BLaER1 treated with 17β-estradiol and CSF1 and Interleukin-3, amounts not matched to agents 10 nM and 100 nM (cell line): ENCODE measurements around the gene C15orf62.

Experiments
- H3K27ac ChIP-seq, 11 experiments: shearing (Covaris generic); formaldehyde crosslinking; 2 replicates each; pipeline ENCODE4 v1.8.1; 2022
- H3K27me3 ChIP-seq, 11 experiments: shearing (Covaris generic); formaldehyde crosslinking; 2 replicates each; pipeline ENCODE4 v1.8.1; 2022
- H3K36me3 ChIP-seq, 11 experiments: shearing (Covaris generic); formaldehyde crosslinking; 2 replicates each; pipeline ENCODE4 v1.8.1; 2022
- H3K4me1 ChIP-seq, 10 experiments: shearing (Covaris generic); formaldehyde crosslinking; 2 replicates each; pipeline ENCODE4 v1.8.1; 2022
- H3K4me2 ChIP-seq, 11 experiments: shearing (Covaris generic); formaldehyde crosslinking; 2 replicates each; pipeline ENCODE4 v1.8.1; 2022
- H3K4me3 ChIP-seq, 10 experiments: shearing (Covaris generic); formaldehyde crosslinking; 2 replicates each; pipeline ENCODE4 v1.8.1; 2022
- H3K9ac ChIP-seq, 11 experiments: shearing (Covaris generic); formaldehyde crosslinking; 2 replicates each; pipeline ENCODE4 v1.8.1; 2022
- H3K9me3 ChIP-seq, 11 experiments: shearing (Covaris generic); formaldehyde crosslinking; replicated peaks in 1 of 11; 2 replicates each; pipeline ENCODE4 v1.8.1; 2022
- H4K20me1 ChIP-seq, 11 experiments: shearing (Covaris generic); formaldehyde crosslinking; 2 replicates each; pipeline ENCODE4 v1.8.1; 2022
- Cebpa-rat ChIP-seq, 11 experiments: shearing (Covaris generic); IDR thresholded peaks; 2 replicates each; pipeline ENCODE4 v1.8.1; 2022

Gene C15orf62

GRCh38 chr15:40789999-40790398 is 20.2 kb downstream of the C15orf62 start:
- Histone ChIP-seq H3K4me3 (no peak overlapping the region), H3K4me1 (peaks cover 39 to 79% (median 57%) of the 10 kb centered on the region in 10 experiments)

GRCh38 chr15:40790718-40791117 is 20.9 kb downstream of the C15orf62 start:
- H3K27ac ChIP-seq: peak overlapping the region in 2 of 11 experiments; percentile 6 to 44; a peak in 2 of 22 replicates
- peaks cover 43 to 82% (median 63%) of the 10 kb centered on the region in 10 experiments for H3K4me1 ChIP-seq
- no peaks in the 10 kb centered on the region for H3K9me3 ChIP-seq
- peaks cover 4 to 37% (median 12%) of the 10 kb centered on the region in 11 experiments; a peak in 13 of 22 replicates for H3K36me3 ChIP-seq
- H3K27me3 ChIP-seq: no peaks in the 10 kb centered on the region
- no peak for TF ChIP-seq Cebpa-rat (IDR thresholded peaks at IDR 0.05)
- no peak overlapping the region for H3K4me3 ChIP-seq
- peaks cover 13 to 81% (median 41%) of the 10 kb centered on the region in 11 experiments; a peak in 19 of 22 replicates for H4K20me1 ChIP-seq
- H3K9ac ChIP-seq: no peak overlapping the region
- H3K4me2 ChIP-seq: no peak overlapping the region

More at GRCh38 chr15:40789999-40790398, 20.2 kb downstream of the C15orf62 start:
- H3K27ac ChIP-seq: peak overlapping the region in 2 of 11 experiments; percentile 56 to 57; a peak in 3 of 22 replicates
- no peaks in the 10 kb centered on the region for H3K9me3 ChIP-seq
- peaks cover 4 to 37% (median 12%) of the 10 kb centered on the region in 11 experiments; a peak in 13 of 22 replicates for H3K36me3 ChIP-seq
- no peak for TF ChIP-seq Cebpa-rat (IDR thresholded peaks at IDR 0.05)
- no peaks in the 10 kb centered on the region for H3K27me3 ChIP-seq
- H4K20me1 ChIP-seq: peaks cover 14 to 88% (median 49%) of the 10 kb centered on the region in 11 experiments; a peak in 19 of 22 replicates
- H3K9ac ChIP-seq: peak overlapping the region in 2 of 11 experiments; percentile 11 to 44; a peak in 2 of 22 replicates
- H3K4me2 ChIP-seq: peak overlapping the region in 10 of 11 experiments; percentile 46 to 92 (median 72); a peak in 16 of 22 replicates

- Histone ChIP-seq H3K4me2 (no peak overlapping the region), H3K27ac (no peak overlapping the region), H3K27me3 (no peaks in the 10 kb centered on the region), H3K4me3 (no peak overlapping the region), H3K4me1 (peaks cover 30 to 81% (median 59%) of the 10 kb centered on the region in 10 experiments), H3K9me3 (no peaks in the 10 kb centered on the region), H3K36me3 (peaks cover 4 to 37% (median 12%) of the 10 kb centered on the region in 11 experiments; a peak in 13 of 22 replicates), H4K20me1 (peaks cover 7 to 77% (median 32%) of the 10 kb centered on the region in 11 experiments; a peak in 17 of 22 replicates), H3K9ac (no peak overlapping the region)
- TF ChIP-seq Cebpa-rat (IDR thresholded peaks at IDR 0.05): no peak
Measured at GRCh38 chr15:40792394-40792793, 22.6 kb downstream of the C15orf62 start.

GRCh38 chr15:40793216-40793989 is 23.6 kb downstream of the C15orf62 start:
- H3K4me2 ChIP-seq: peak overlapping the region in 4 of 11 experiments; percentile 15 to 84 (median 56); a peak in 4 of 22 replicates
- peak overlapping the region in 2 of 11 experiments; percentile 2 to 13; a peak in 1 of 22 replicates for H3K27ac ChIP-seq
- no peaks in the 10 kb centered on the region for H3K27me3 ChIP-seq
- H3K9me3 ChIP-seq: no peaks in the 10 kb centered on the region
- H3K4me1 ChIP-seq: peaks cover 26 to 76% (median 51%) of the 10 kb centered on the region in 10 experiments
- H3K36me3 ChIP-seq: peaks cover 4 to 39% (median 16%) of the 10 kb centered on the region in 11 experiments; a peak in 14 of 22 replicates
- no peak for TF ChIP-seq Cebpa-rat (IDR thresholded peaks at IDR 0.05)
- no peak overlapping the region for H3K9ac ChIP-seq
- peaks cover 0 to 76% (median 24%) of the 10 kb centered on the region in 11 experiments; a peak in 15 of 22 replicates for H4K20me1 ChIP-seq
- H3K4me3 ChIP-seq: no peak overlapping the region

GRCh38 chr15:40796041-40796440 is 26.3 kb downstream of the C15orf62 start:
- Histone ChIP-seq H3K9ac (no peak overlapping the region), H3K4me2 (peak overlapping the region in 4 of 11 experiments; percentile 62 to 84 (median 74); a peak in 7 of 22 replicates), H3K4me1 (peaks cover 6 to 52% (median 34%) of the 10 kb centered on the region in 10 experiments; a peak in 18 of 20 replicates), H3K4me3 (no peak overlapping the region), H3K36me3 (peaks cover 4 to 40% (median 20%) of the 10 kb centered on the region in 11 experiments; a peak in 15 of 22 replicates), H3K27me3 (no peaks in the 10 kb centered on the region), H4K20me1 (peaks cover 0 to 61% (median 16%) of the 10 kb centered on the region in 11 experiments; a peak in 10 of 22 replicates), H3K27ac (peak overlapping the region in 2 of 11 experiments; percentile 41 to 54; a peak in 2 of 22 replicates), H3K9me3 (no peaks in the 10 kb centered on the region)
- TF ChIP-seq Cebpa-rat (IDR thresholded peaks at IDR 0.05): no peak

GRCh38 chr15:40796512-40796911 is 26.7 kb downstream of the C15orf62 start:
- Histone ChIP-seq H3K27ac (peak overlapping the region in 3 of 11 experiments; percentile 40 to 54 (median 41); a peak in 5 of 22 replicates), H3K4me2 (peak overlapping the region in 5 of 11 experiments; percentile 4 to 84 (median 66); a peak in 7 of 22 replicates), H3K9me3 (no peaks in the 10 kb centered on the region), H3K4me3 (no peak overlapping the region), H3K27me3 (no peaks in the 10 kb centered on the region), H3K36me3 (peaks cover under 1 to 38% (median 16%) of the 10 kb centered on the region in 11 experiments; a peak in 11 of 22 replicates), H4K20me1 (peaks cover 0 to 56% (median 14%) of the 10 kb centered on the region in 11 experiments; a peak in 10 of 22 replicates), H3K9ac (no peak overlapping the region), H3K4me1 (peaks cover 6 to 52% (median 34%) of the 10 kb centered on the region in 10 experiments; a peak in 18 of 20 replicates)
- TF ChIP-seq Cebpa-rat (IDR thresholded peaks at IDR 0.05): no peak

GRCh38 chr15:40799523-40799922 is 29.7 kb downstream of the C15orf62 start:
- no peak for TF ChIP-seq Cebpa-rat (IDR thresholded peaks at IDR 0.05)
- Histone ChIP-seq H4K20me1 (peaks cover 0 to 32% (median 6%) of the 10 kb centered on the region in 11 experiments; a peak in 9 of 22 replicates), H3K27ac (no peak overlapping the region), H3K4me1 (peaks cover 6 to 40% (median 29%) of the 10 kb centered on the region in 10 experiments; a peak in 18 of 20 replicates), H3K36me3 (peaks cover 4 to 49% (median 18%) of the 10 kb centered on the region in 11 experiments; a peak in 17 of 22 replicates), H3K4me3 (no peak overlapping the region), H3K9me3 (no peaks in the 10 kb centered on the region), H3K9ac (no peak overlapping the region), H3K27me3 (no peaks in the 10 kb centered on the region), H3K4me2 (no peak overlapping the region)

- H3K9me3 ChIP-seq: no peaks in the 10 kb centered on the region
- no peak for TF ChIP-seq Cebpa-rat (IDR thresholded peaks at IDR 0.05)
Measured at GRCh38 chr15:40803076-40803475, 33.3 kb downstream of the C15orf62 start.

More at GRCh38 chr15:40803076-40803475, 33.3 kb downstream of the C15orf62 start:
- no peak overlapping the region for H3K9ac ChIP-seq
- no peak overlapping the region for H3K27ac ChIP-seq
- peaks cover 0 to 15% (median 4%) of the 10 kb centered on the region in 11 experiments; a peak in 7 of 22 replicates for H4K20me1 ChIP-seq
- peaks cover 19 to 39% (median 25%) of the 10 kb centered on the region in 10 experiments for H3K4me1 ChIP-seq
- peaks cover 4 to 48% (median 18%) of the 10 kb centered on the region in 11 experiments; a peak in 17 of 22 replicates for H3K36me3 ChIP-seq
- H3K27me3 ChIP-seq: no peaks in the 10 kb centered on the region
- no peak overlapping the region for H3K4me2 ChIP-seq
- H3K4me3 ChIP-seq: no peak overlapping the region
